Astrocyte (in vitro differentiated cells and primary cell): ENCODE measurements around the gene MYLK3. TPM values are rescaled to one million over a fixed set of nuclear protein-coding genes. Genes with fewer than 3 reads are reported as not detected.

Experiments
- DNase-seq: peaks from one replicate; pipeline ENCODE4 v3.0.0-alpha.2; 2010; ENCODE audit warnings: low read depth
- FAIRE-seq: peaks from 2 replicates; lab custom pipeline; 2011; peaks lifted over from hg19 to GRCh38; lab: Jason Lieb, UNC
- H2AFZ ChIP-seq: 2 replicates; pipeline ENCODE4 v1.6.0; 2012; ENCODE audit warnings: low read depth, low read length, inconsistent platforms
- H3K27ac ChIP-seq: 2 replicates; pipeline ENCODE4 v1.5.1; 2011; ENCODE audit warnings: low read depth, low read length, inconsistent platforms
- H3K27me3 ChIP-seq: 2 replicates; pipeline ENCODE4 v1.6.0; 2011; ENCODE audit warnings: low read length, inconsistent platforms; ENCODE audit not compliant: insufficient read depth
- H3K36me3 ChIP-seq: 2 replicates; pipeline ENCODE4 v1.5.1; 2011; ENCODE audit warnings: low read length, inconsistent platforms; ENCODE audit not compliant: insufficient read depth
- H3K4me1 ChIP-seq: 2 replicates; pipeline ENCODE4 v1.5.1; 2011; ENCODE audit warnings: low read length, inconsistent platforms; ENCODE audit not compliant: insufficient read depth
- H3K4me2 ChIP-seq: 2 replicates; pipeline ENCODE4 v1.6.0; 2012; ENCODE audit warnings: low read length, inconsistent platforms
- H3K4me3 ChIP-seq: 2 replicates; pipeline ENCODE4 v1.5.1; 2011; ENCODE audit warnings: low read depth, mild to moderate bottlenecking, low read length, inconsistent platforms; ENCODE audit not compliant: insufficient read depth
- H3K79me2 ChIP-seq: 2 replicates; pipeline ENCODE4 v1.6.0; 2012; ENCODE audit warnings: mild to moderate bottlenecking, low read length, inconsistent platforms; ENCODE audit not compliant: insufficient read depth
- H3K9ac ChIP-seq: 2 replicates; pipeline ENCODE4 v1.6.0; 2012; ENCODE audit warnings: mild to moderate bottlenecking, low read length, inconsistent platforms
- H3K9me3 ChIP-seq: 2 replicates; pipeline ENCODE4 v1.5.1; 2012; ENCODE audit warnings: low read depth, mild to moderate bottlenecking, low read length, inconsistent platforms; ENCODE audit not compliant: insufficient read depth
- H4K20me1 ChIP-seq: 2 replicates; pipeline ENCODE4 v1.6.0; 2012; ENCODE audit warnings: low read length, inconsistent platforms; ENCODE audit not compliant: insufficient read depth
- H3K27ac Mint-ChIP-seq: one replicate; pipeline ENCODE4 v1.8.0; 2021; ENCODE audit warnings: mild to moderate bottlenecking, mixed read lengths; ENCODE audit not compliant: unreplicated experiment
- H3K27me3 Mint-ChIP-seq: one replicate; pipeline ENCODE4 v1.8.0; 2021; ENCODE audit warnings: low read depth, mixed read lengths; ENCODE audit not compliant: unreplicated experiment
- H3K36me3 Mint-ChIP-seq: one replicate; pipeline ENCODE4 v1.8.0; 2021; ENCODE audit warnings: low read depth, mixed read lengths; ENCODE audit not compliant: unreplicated experiment
- H3K4me1 Mint-ChIP-seq: one replicate; pipeline ENCODE4 v1.8.0; 2021; ENCODE audit warnings: low read depth, mixed read lengths; ENCODE audit not compliant: unreplicated experiment
- H3K4me3 Mint-ChIP-seq: one replicate; pipeline ENCODE4 v1.8.0; 2021; ENCODE audit warnings: mild to moderate bottlenecking, moderate library complexity, mixed read lengths; ENCODE audit not compliant: unreplicated experiment
- H3K9me3 Mint-ChIP-seq: one replicate; pipeline ENCODE4 v1.8.0; 2021; ENCODE audit warnings: mild to moderate bottlenecking, mixed read lengths; ENCODE audit not compliant: unreplicated experiment
- CTCF ChIP-seq: IDR thresholded peaks from 2 replicates; pipeline ENCODE4 v1.5.1; 2011; ENCODE audit warnings: low read depth, mild to moderate bottlenecking, inconsistent platforms, low read length, moderate library complexity; ENCODE audit not compliant: insufficient read depth
- EZH2 ChIP-seq: IDR thresholded peaks from 2 replicates; pipeline ENCODE4 v1.6.1; 2012; ENCODE audit warnings: mild to moderate bottlenecking, low read length, inconsistent platforms; ENCODE audit not compliant: insufficient read depth
- total RNA-seq: library from RNA; stranded (reverse); gene quantifications from 2 replicates; pipeline ENCODE4 v1.2.1, GENCODE V29; 2021

The MYLK3 gene
- total RNA-seq, 1 donor from 2014 or later = 1.3 TPM

DNA sequence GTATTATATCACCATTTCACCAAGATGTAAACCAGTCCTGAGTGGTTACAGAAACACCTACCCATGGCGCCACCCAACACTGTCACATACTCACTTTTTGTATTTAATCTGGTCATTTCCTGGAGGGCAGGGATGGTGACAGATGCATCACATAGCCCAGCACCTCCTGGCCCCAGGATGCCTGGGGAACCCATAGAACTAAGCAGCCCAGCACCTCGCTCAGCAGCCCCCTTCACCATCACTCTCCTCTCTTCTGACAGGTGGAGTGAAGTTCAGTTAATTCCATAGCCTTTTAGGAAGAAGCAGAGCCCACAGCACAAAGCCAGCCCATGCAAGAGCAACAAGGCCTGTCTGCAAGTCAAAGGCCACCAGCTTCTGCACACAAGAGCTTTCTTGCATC, 27.5 kb downstream of the MYLK3 start:
- Mint-ChIP-seq H3K36me3 (peaks cover 2% of the 10 kb centered on the region), H3K4me1 (no peaks in the 10 kb centered on the region), H3K4me3 (no peak overlapping the region), H3K9me3 (peaks cover 5% of the 10 kb centered on the region), H3K27ac (no peak overlapping the region), H3K27me3 (peaks cover 4% of the 10 kb centered on the region)
- Histone ChIP-seq H4K20me1 (no peaks in the 10 kb centered on the region), H3K9me3 (no peaks in the 10 kb centered on the region), H3K9ac (no peak overlapping the region), H3K36me3 (no peaks in the 10 kb centered on the region), H3K27me3 (no peaks in the 10 kb centered on the region), H3K79me2 (no peaks in the 10 kb centered on the region), H3K4me3 (no peak overlapping the region), H3K4me1 (no peaks in the 10 kb centered on the region), H3K27ac (no peak overlapping the region), H3K4me2 (no peak overlapping the region), H2AFZ (no peak overlapping the region)
- TF ChIP-seq EZH2 (no peak), CTCF (no peak)
- FAIRE-seq = no peak
- no peak for DNase-seq

DNA sequence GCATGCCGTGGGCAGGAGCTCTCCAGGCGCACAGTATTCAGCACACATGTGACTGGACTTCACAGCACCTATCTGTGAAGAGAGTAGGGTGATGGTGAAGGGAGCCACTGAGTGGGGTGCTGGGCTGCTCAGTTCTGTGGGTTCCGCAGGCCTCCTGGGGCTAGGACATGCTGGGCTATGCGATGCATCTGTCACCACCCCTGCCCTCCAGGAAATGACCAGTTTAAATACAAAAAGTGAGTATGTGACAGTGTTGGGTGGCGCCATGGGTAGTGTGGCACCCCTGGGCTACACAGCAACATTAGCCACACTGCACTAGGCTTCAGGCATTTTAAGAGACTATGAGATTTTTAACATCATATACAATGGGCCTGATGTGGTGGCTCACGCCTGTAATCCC, 28.6 kb downstream of the MYLK3 start:
- Histone ChIP-seq H2AFZ (no peak overlapping the region), H3K4me3 (no peak overlapping the region), H3K9me3 (no peaks in the 10 kb centered on the region), H3K27ac (no peak overlapping the region), H3K36me3 (no peaks in the 10 kb centered on the region), H3K4me1 (no peaks in the 10 kb centered on the region), H4K20me1 (no peaks in the 10 kb centered on the region), H3K9ac (no peak overlapping the region), H3K27me3 (no peaks in the 10 kb centered on the region), H3K79me2 (no peaks in the 10 kb centered on the region), H3K4me2 (no peak overlapping the region)
- TF ChIP-seq EZH2 = no peak
- no peak for TF ChIP-seq CTCF
- H3K36me3 Mint-ChIP-seq = peaks cover 3% of the 10 kb centered on the region
- H3K27ac Mint-ChIP-seq = no peak overlapping the region
- no peak for FAIRE-seq
- peaks cover 5% of the 10 kb centered on the region for H3K27me3 Mint-ChIP-seq
- no peak for DNase-seq
- peaks cover 7% of the 10 kb centered on the region for H3K9me3 Mint-ChIP-seq
- no peak overlapping the region for H3K4me3 Mint-ChIP-seq
- H3K4me1 Mint-ChIP-seq = no peaks in the 10 kb centered on the region

- Mint-ChIP-seq H3K9me3 (peaks cover 7% of the 10 kb centered on the region), H3K27me3 (peaks cover 5% of the 10 kb centered on the region), H3K27ac (no peak overlapping the region), H3K4me3 (no peak overlapping the region), H3K4me1 (no peaks in the 10 kb centered on the region), H3K36me3 (peaks cover 3% of the 10 kb centered on the region)
- TF ChIP-seq CTCF = no peak
- no peaks in the 10 kb centered on the region for H4K20me1 ChIP-seq
- no peaks in the 10 kb centered on the region for H3K27me3 ChIP-seq
- no peak overlapping the region for H2AFZ ChIP-seq
- no peak overlapping the region for H3K4me2 ChIP-seq
- no peak overlapping the region for H3K27ac ChIP-seq
- H3K9ac ChIP-seq = no peak overlapping the region
- H3K4me3 ChIP-seq = no peak overlapping the region
- H3K36me3 ChIP-seq = no peaks in the 10 kb centered on the region
- DNase-seq (no peak), FAIRE-seq (no peak)
- no peaks in the 10 kb centered on the region for H3K79me2 ChIP-seq
- H3K9me3 ChIP-seq = no peaks in the 10 kb centered on the region
- H3K4me1 ChIP-seq = no peaks in the 10 kb centered on the region
Observed at GRCh38 chr16:46718214-46718613, 29.9 kb downstream of the MYLK3 start.
